CD4-positive, alpha-beta T cell treated with Interleukin-4 for 1 hour (primary cell): ENCODE results near the gene PLPP2.
"Not testable (repeated sequence)": the region's sequence is repeated elsewhere in the genome, so short reads cannot be mapped to it uniquely, and the experiment has no call there.

Source experiments
- DNase-seq, 2 donors: peaks; one replicate each; pipeline ENCODE4 v3.0.0-alpha.2; 2020 to 2022

PLPP2 gene

DNA sequence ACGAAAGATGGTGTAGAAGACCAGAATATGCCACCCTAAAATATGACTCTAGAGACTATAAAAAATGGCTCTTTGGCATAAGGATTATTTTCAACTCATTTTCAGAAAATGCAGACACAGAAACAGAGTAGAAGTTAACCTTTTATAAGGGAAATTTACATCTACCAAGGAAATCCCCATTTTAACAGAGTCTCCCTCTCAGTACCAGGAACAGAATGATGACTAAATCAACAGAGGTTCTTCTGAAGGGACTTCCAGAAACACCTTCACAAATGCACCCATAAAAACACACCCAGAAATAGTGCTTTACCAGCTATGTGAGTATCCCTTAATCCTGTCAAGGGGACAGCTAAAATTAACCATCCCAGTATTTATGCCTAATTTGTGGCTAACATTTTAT is 29.1 kb downstream of the PLPP2 start:
- DNase-seq, result no peak

DNA sequence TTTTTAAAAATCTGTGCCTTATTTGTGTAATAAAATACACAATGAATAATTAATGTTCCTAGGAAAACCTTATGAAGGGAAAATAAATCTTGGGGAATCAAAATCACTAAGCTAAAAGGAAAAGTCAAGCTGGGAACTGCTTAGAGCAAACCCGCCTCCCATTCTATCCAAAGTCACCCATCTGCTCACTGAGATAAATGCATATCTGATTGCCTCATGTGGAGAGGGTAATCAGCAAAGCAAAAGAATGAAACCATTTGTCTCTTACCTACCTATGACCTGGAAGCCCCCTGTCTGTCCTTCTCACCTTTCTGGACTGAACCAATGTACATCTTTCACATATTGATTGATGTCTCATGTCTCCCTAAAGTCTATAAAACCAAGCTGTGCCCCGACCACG is 34.4 kb downstream of the PLPP2 start:
- not testable (repeated sequence) for DNase-seq

DNA sequence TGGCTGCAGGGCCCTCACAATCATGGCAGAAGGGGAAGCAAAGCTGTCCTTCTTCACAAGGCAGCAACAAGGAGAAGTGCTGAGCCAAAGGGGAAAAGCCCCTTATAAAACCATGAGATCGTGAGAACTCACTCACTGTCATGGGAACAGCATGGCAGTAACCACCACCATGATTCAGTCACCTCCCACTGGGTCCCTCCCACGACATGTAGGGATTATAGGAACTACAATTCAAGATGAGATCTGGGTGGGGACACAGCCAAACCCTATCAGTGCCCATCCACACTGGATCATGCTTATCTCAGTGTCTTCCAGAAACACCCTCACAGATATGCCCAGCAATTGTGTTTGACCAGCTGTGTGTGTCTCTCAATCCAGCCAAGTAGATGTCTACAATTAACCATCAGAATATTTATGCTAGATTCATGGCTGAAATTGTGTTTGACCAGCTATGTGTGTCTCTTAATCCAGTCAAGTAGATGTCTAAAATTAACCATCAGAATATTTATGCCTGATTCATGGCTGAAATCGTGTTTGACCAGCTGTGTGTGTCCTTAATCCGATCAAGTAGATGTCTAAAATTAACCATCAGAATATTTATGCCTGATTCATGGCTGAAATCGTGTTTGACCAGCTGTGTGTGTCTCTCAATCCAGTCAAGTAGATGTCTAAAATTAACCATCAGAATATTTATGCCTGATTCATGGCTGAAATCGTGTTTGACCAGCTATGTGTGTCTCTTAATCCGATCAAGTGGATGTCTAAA is 38.6 kb downstream of the PLPP2 start:
- not testable (repeated sequence) for DNase-seq

DNA sequence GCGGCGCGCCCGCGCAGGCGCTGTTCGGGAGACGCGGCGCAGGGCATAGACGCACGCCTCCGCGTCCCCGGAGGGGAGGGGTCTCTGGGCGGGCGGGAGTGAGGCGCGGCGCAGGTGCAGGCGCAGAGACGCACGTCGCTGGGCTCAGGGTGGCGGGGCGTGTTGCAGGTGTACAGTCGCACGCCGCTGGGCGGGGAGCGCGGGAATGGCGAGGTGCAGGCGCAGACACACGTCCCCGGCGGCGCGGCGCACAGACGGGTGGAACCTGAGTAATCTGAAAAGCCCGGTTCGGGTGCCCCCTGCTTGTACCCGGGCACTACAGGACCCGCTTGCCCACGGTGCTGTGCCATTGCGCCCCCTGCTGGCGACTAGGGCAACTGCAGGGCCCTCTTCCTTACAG is 44.7 kb downstream of the PLPP2 start:
- no peak for DNase-seq

DNA sequence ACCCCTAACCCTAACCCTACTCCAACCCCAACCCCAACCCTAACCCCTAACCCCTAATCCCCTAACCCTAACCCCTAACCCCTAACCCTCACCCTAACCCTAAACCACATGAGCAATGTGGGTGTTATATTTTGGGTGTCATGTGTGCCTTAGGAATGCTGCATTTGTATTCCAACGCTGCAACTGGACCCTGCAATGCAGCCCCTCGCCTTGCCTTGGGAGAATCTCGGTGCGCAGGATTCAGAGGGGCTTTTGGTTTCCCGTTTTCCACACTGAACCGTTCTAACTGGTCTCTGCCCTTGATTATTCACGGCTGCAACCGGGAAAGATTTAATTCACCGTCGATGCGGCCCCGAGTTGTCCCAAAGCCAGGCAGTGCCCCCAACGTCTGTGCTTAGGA is 45.3 kb downstream of the PLPP2 start:
- not testable (repeated sequence) for DNase-seq

DNA sequence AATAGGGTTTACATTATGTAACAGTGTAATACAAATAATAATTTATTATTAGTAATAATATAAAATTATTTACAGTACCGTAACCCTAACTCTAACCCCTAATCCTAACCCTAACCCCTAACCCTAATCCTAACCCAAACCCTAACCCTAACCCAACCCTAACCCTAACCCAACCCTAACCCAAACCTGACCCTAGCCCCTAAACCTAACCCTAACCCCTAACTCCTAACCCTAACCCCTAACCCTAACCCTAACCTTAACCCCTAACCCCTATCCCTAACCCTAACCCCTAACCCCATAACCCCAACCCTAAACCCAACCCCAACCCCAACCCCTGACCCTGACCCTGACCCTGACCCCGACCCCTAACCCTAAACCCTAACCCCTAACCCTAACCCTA is 45.7 kb downstream of the PLPP2 start:
- no peak for DNase-seq
